DND-41 (cell line): Measurements from ENCODE around the gene PCDHGA1.

ENCODE experiments used
- ATAC-seq: fragments of 200-7000 bp; cut with Tn5 transposase; 3 replicates; pipeline ENCODE4 v1.9.1; 2021; ENCODE audit warnings: low read depth; ENCODE audit not compliant: insufficient read depth
- DNase-seq: peaks from one replicate; pipeline ENCODE4 v3.0.0-alpha.2; 2020
- H2AFZ ChIP-seq: 2 replicates; pipeline ENCODE4 v1.6.0; 2012; ENCODE audit warnings: low read depth, low read length
- H3K27ac ChIP-seq: 2 replicates; pipeline ENCODE4 v1.5.1; 2012; ENCODE audit warnings: low read length, inconsistent platforms
- H3K27me3 ChIP-seq: fragments of 200-600 bp; sonication (generic); 2 replicates; pipeline ENCODE4 v1.6.0; 2012; ENCODE audit warnings: low read length, mild to moderate bottlenecking, inconsistent platforms; ENCODE audit not compliant: insufficient read depth, poor library complexity
- H3K36me3 ChIP-seq: 2 replicates; pipeline ENCODE4 v1.5.1; 2012; ENCODE audit warnings: low read length, inconsistent platforms; ENCODE audit not compliant: insufficient read depth
- H3K4me1 ChIP-seq: 2 replicates; pipeline ENCODE4 v1.5.1; 2012; ENCODE audit warnings: mild to moderate bottlenecking, low read length; ENCODE audit not compliant: insufficient read depth
- H3K4me2 ChIP-seq: 2 replicates; pipeline ENCODE4 v1.6.0; 2012; ENCODE audit warnings: mild to moderate bottlenecking, moderate library complexity, low read length, inconsistent platforms; ENCODE audit not compliant: insufficient read depth
- H3K4me3 ChIP-seq, 2 experiments: fragments of 200-600 bp in 1 of 2; shearing (Covaris generic) in 1 of 2; 2 replicates each; pipeline ENCODE4 v1.5.1; 2012 to 2016; ENCODE audit warnings: inconsistent platforms in 2 of 2, low read length in 2 of 2, mild to moderate bottlenecking in 2 of 2, low read depth in 1 of 2, moderate library complexity in 1 of 2
- H3K79me2 ChIP-seq: 2 replicates; pipeline ENCODE4 v1.6.0; 2012; ENCODE audit warnings: low read length, inconsistent platforms; ENCODE audit not compliant: insufficient read depth
- H3K9ac ChIP-seq: 2 replicates; pipeline ENCODE4 v1.6.0; 2012; ENCODE audit warnings: low read depth, mild to moderate bottlenecking, inconsistent platforms, low read length, moderate library complexity
- H3K9me3 ChIP-seq: 2 replicates; pipeline ENCODE4 v1.5.1; 2012; ENCODE audit warnings: low read length, moderate library complexity, mild to moderate bottlenecking, inconsistent platforms; ENCODE audit not compliant: insufficient read depth, severe bottlenecking
- H4K20me1 ChIP-seq: 2 replicates; pipeline ENCODE4 v1.6.0; 2012; ENCODE audit warnings: low read length; ENCODE audit not compliant: insufficient read depth
- CTCF ChIP-seq: IDR thresholded peaks from 2 replicates; pipeline ENCODE4 v1.5.1; 2012; ENCODE audit warnings: borderline replicate concordance, low read length, moderate library complexity, mild to moderate bottlenecking; ENCODE audit not compliant: poor library complexity, severe bottlenecking; ENCODE audit errors: extremely low read depth
- EZH2 ChIP-seq: IDR thresholded peaks from 3 replicates; pipeline ENCODE4 v1.6.1; 2012; ENCODE audit warnings: borderline replicate concordance, low read depth, mild to moderate bottlenecking, moderate library complexity, low read length, inconsistent platforms; ENCODE audit not compliant: severe bottlenecking

Gene PCDHGA1

DNA sequence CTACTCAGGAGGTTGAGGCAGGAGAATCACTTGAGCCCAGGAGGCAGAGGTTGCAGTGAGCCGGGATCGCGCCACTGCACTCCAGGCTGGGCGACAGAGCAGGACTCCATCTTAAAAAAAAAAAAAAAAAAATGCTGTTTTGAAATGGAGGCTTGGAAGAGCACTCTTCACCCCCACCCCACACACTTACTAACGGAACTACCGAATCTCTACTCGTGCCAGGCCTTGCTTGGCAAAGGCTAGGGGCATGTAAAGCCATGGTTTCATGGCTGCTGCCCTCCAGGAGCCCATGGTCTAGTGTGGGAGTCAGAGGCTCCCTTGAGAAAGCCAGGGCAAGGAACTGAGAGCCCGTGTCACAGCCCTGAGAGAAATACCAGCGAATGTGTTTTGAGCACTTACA is 179.8 kb downstream of the PCDHGA1 start:
- Histone ChIP-seq H3K27ac (no peak overlapping the region), H3K4me3 (no peak overlapping the region)

GRCh38 chr5:141510850-141511601 is 180.7 kb downstream of the PCDHGA1 start:
- Histone ChIP-seq H3K27ac (no peak overlapping the region), H3K4me3 (no peak overlapping the region), H3K4me1 (no peaks in the 10 kb centered on the region), H3K4me2 (no peak overlapping the region), H4K20me1 (peaks cover 1% of the 10 kb centered on the region; the same call in 1 of the 2 replicates), H3K9me3 (no peaks in the 10 kb centered on the region), H3K36me3 (peaks cover 36% of the 10 kb centered on the region), H3K9ac (no peak overlapping the region), H2AFZ (no peak overlapping the region), H3K79me2 (no peaks in the 10 kb centered on the region), H3K27me3 (no peaks in the 10 kb centered on the region)
- no peak for DNase-seq
- TF ChIP-seq EZH2 (no peak), CTCF (no peak)
- ATAC-seq: no peak

More for the DNA sequence above, 179.8 kb downstream of the PCDHGA1 start:
- no peaks in the 10 kb centered on the region for H3K4me1 ChIP-seq
- ATAC-seq (no peak), DNase-seq (no peak)
- H3K36me3 ChIP-seq: peaks cover 28% of the 10 kb centered on the region
- H3K4me2 ChIP-seq: no peak overlapping the region
- no peak overlapping the region for H3K9ac ChIP-seq
- no peaks in the 10 kb centered on the region for H3K9me3 ChIP-seq
- H4K20me1 ChIP-seq: no peaks in the 10 kb centered on the region
- no peaks in the 10 kb centered on the region for H3K79me2 ChIP-seq
- no peaks in the 10 kb centered on the region for H3K27me3 ChIP-seq
- TF ChIP-seq CTCF (no peak), EZH2 (no peak)
- H2AFZ ChIP-seq: no peak overlapping the region

DNA sequence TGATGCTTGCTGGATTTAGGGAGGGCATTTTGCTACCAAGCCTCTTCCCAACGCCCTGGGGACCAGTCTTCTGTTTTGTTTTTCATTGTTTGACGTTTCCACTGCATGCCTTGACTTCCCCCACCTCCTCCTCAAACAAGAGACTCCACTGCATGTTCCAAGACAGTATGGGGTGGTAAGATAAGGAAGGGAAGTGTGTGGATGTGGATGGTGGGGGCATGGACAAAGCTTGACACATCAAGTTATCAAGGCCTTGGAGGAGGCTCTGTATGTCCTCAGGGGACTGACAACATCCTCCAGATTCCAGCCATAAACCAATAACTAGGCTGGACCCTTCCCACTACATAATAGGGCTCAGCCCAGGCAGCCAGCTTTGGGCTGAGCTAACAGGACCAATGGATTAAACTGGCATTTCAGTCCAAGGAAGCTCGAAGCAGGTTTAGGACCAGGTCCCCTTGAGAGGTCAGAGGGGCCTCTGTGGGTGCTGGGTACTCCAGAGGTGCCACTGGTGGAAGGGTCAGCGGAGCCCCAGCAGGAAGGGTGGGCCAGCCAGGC is 181.5 kb downstream of the PCDHGA1 start:
- no peak overlapping the region for H3K4me3 ChIP-seq
- H3K27me3 ChIP-seq: no peaks in the 10 kb centered on the region
- H3K4me1 ChIP-seq: no peaks in the 10 kb centered on the region
- no peak overlapping the region for H3K9ac ChIP-seq
- H2AFZ ChIP-seq: no peak overlapping the region
- H3K27ac ChIP-seq: no peak overlapping the region
- H3K9me3 ChIP-seq: no peaks in the 10 kb centered on the region
- H3K36me3 ChIP-seq: peaks cover 44% of the 10 kb centered on the region
- no peak overlapping the region for H3K4me2 ChIP-seq
- peaks cover 2% of the 10 kb centered on the region; the same call in 1 of the 2 replicates for H4K20me1 ChIP-seq
- DNase-seq (no peak), ATAC-seq (no peak)
- H3K79me2 ChIP-seq: no peaks in the 10 kb centered on the region
- no peak for TF ChIP-seq CTCF
- TF ChIP-seq EZH2: no peak
